LoVo (cell line): ENCODE results near the gene AGPAT1.
"Not testable (repeated sequence)": the region's sequence is repeated elsewhere in the genome, so short reads cannot be mapped to it uniquely, and the experiment has no call there.

Experiments
- DNase-seq: peaks from one replicate; pipeline ENCODE4 v3.0.0-alpha.2; 2016; ENCODE audit warnings: low spot score

The AGPAT1 gene, protein sequence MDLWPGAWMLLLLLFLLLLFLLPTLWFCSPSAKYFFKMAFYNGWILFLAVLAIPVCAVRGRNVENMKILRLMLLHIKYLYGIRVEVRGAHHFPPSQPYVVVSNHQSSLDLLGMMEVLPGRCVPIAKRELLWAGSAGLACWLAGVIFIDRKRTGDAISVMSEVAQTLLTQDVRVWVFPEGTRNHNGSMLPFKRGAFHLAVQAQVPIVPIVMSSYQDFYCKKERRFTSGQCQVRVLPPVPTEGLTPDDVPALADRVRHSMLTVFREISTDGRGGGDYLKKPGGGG

DNA sequence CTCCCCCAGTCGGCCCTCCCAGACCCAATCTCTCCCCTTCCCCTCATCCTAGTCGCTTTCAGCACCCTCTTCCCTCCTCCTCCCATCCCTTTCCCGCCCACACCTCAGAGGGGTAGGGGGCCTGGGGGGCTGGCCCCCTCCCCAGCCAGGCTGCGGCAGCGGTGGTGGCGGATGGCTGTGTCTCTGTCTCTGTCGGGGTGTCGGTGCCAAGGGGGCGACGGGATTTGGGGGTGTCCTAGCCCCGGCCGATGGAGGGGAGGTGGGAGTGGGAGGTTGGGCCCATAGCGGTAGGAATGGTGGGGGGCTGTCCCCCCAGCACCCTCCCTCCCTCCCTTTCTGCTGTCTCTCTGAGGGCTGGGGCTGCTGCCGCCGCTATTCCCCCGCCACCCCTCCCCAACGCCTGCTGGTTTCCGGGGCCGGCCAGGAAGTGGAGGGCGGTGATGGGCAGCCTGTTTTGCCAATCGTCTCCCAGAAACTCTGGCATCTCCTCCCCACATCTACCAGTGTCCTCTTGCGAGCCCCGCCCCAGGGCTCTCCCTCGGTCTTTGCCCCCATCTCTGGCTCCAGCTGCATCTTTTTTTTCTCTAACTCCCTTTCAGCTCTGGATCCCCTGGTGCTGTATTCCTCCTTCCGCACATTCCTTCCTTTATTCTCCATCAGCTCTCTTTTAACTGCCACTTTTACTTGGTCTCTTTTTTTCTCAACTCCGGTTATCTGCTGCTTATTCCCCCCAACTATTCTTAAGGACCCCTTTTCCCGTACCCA is at the start of gene AGPAT1:
Gene AGPAT1 (minus strand): TSS at position 374 of the 765 bp plus-strand sequence. CDS start 4,588 bp downstream, outside the sequence.
- peak; percentile 96 for DNase-seq

GRCh38 chr6:32224696-32225095 is 48.8 kb upstream of the AGPAT1 start:
- no peak for DNase-seq

DNA sequence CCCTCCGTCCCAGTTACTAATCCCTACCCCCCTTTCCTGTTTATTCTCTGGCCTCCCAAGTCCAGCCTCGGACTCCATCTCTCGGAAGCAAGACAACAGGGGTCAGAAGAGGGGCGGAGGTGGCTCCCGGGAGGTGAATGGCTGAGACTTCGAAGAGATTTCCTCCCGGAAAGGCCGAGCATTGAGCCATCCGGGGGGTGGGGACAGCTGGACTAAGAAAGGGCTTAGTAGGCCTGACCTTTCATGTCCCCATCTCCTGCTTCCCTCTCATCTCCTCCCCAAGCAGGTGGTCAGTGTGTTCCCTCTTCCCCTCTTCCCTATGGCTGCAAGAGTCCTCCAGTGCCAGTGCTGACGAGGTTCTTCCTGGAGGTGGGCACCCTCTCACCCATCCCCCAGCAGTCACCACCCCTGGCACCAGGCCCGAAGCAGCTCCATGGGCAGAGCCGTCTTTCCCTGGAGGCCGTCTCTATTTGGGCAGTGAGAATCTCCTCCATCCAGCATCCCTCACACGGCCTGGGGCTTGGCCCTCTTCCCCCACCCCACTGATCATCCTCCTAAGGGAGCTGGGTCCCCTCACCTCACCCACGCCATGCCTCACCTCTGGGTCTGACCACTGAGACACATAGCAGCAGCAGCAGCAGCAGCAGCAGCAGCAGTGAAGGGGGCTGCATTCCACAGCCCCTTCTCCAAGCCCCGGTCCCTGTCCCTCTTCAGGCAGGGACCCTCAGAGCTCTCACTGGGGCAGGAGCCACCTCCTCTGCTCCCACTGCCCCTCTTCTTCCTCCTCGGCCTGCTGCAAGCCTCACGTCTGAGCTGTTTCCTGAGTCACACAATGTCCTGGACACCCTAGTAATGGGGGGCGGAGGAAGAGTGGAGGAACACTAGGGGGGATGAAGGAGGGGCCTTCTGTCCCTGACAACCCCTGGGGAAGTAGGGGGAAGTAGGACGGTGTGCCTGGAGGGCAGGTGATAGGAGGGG is 47.7 kb upstream of the AGPAT1 start, which contains the start of gene NOTCH4:
Gene NOTCH4 (minus strand): TSS at position 810 of the 978 bp plus-strand sequence. CDS start 139 bp downstream, at position 671.
- no peak for DNase-seq

- no peak for DNase-seq
These were observed 46.7 kb upstream of the AGPAT1 start for GRCh38 chr6:32222333-32223230.

GRCh38 chr6:32220021-32220420 is 44.1 kb upstream of the AGPAT1 start:
- DNase-seq, result no peak

DNA sequence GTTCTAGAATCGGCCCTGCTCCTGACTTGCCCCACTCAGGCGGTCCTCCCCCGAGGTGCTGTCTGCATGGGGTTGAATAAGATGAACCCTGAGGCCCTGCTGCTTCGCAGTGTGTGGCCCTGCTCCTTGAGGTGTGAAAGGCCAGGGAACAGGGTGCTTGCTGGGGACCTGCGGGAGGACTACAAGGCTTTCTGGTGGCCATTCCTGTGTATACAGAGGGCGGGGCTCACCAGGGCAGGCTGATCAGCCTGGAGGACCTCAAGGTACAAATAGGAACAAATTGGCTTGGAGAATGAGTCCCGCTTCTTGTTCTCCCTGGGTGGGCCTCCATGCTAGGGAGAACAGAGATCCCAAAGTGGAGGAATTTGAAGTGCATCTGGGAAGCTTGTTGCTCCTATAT is 42.3 kb upstream of the AGPAT1 start:
- no peak for DNase-seq

- DNase-seq, result no peak
These were observed 41.1 kb upstream of the AGPAT1 start for GRCh38 chr6:32216998-32217397.

DNA sequence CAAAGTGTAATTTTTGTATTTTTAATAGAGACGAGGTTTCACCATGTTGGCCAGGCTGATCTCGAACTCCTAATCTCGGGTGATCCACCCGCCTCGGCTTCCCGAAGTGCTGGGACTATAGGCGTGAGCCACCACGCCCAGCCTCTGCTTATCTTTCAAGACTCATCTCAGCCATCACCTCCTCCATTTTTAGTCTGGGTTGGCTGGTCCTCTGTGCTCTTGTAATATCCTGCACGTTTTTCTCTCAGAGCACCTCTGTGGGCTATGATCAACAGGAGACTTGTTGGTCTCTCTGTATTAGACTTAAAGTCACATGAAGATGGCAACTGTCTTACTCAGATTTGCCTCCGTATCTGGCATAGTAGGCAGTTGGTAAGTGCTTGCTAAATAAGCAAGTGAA is 40.4 kb upstream of the AGPAT1 start:
- no peak for DNase-seq

GRCh38 chr6:32215617-32216016 is 39.7 kb upstream of the AGPAT1 start:
- DNase-seq, result no peak

DNA sequence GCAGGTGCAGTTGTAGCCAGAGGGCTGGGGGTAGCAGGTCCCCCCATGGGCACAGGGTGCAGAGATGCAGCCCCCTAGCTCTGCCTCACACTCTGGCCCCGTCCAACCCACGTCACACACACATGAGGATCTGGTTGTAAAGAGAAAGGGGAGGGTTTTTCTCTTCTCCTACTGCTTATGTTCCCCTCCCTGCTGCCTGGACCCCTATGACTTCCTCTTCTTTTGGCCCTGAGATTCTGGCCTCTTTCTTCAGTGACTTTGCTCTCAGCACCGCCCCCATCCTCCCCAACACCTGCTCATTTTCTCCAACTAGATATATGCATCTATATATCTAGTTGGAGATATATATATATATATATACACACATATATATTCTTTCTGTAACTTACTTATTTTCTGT is 38.2 kb upstream of the AGPAT1 start:
- no peak for DNase-seq

DNA sequence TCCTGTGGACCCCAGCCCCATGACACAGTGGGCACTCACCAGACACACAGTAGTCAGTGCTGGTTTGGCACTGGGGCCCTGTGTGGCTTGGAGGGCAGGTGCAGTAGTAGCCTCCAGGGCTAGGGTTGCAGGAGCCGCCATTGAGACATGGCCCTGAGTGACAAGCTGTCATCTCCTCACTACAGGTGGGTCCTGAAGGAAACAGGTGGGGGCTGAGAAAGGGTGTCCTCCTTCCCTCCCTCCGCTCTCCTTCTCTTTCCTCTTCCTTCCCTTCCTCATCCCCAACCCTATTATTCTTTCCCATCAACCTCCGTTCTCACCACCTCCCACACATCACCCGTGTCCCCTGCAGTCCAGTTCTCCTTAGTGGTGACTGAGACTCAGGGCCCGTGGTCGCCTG is 37.8 kb upstream of the AGPAT1 start:
- no peak for DNase-seq

DNA sequence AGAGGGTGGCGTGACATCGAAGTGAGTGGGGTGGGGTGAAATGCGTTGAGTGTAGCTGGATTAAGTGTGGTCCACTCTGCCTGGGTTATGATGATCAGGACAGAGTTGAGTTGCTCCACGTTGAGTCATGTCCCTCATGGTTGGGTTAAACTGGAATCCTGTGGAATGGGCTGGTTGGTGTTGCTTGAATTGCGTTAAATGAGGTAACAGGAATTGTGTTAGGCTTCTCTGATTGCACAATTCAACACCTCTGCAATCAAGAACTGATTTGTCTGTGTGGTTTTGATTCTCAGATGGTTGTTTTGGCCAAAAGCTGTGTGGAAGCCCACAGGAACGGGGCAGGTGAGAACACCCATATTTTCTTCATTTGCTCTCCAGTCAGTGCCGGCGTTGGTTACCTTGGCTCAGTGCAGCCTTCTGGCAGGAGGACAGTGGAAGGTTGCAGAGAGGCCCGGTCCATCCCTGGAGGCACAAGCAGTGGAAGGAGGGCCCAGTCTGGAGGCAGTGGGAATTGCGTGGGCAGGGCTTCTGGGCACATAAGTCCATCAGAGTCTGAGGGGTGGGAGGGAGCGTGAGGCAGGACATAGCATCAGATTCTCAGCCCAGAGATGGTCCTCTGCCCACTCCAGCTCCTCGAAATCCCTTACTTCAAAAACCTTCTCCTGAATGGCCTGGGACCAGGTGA is 36.3 kb upstream of the AGPAT1 start:
- no peak for DNase-seq

- not testable (repeated sequence) for DNase-seq
These were observed 35.5 kb upstream of the AGPAT1 start for GRCh38 chr6:32211432-32211831.

DNA sequence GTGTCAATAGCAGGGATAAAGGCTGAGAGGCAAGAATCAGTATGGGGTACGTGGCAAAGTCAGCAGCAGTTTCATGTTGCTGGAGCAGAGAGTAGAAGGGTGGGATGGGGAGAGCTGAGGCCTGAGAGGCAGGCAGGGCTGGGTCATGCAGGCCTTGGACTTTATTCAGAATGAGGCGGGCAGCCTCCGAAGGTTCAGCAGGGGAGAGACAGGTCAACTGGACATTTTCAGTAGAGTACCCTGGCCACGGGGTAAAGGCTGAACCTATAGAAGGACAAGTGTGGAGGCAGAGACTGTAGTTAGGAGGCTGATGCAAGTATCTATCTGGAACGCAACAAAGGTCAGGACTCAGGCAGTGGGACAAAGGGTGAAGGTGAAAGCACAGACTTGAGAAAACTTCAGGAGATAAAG is 34.3 kb upstream of the AGPAT1 start:
- DNase-seq, result no peak

GRCh38 chr6:32208996-32209395 is 33.1 kb upstream of the AGPAT1 start:
- DNase-seq, result no peak

DNA sequence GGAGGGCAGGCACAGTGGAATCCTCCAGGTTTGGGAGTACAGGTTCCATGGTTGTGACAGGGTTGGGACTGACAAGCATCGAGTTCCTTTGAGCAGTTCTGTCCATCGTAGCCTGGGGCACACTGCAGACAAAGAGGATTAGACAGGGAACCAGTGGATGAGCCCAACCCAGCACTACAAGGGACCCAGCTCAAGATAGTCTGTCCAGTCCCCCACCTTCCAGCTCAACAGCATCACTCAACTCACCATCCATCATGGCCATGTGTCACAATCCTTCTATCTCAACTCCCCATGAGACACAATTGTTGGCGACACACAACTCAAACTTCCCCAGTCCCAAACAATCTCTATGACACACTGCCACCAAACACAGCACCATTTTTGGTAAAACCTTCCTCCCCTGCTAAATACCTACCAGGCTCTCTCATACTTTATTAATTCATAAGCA is 28.4 kb upstream of the AGPAT1 start:
- DNase-seq, result no peak

- DNase-seq, result no peak
These were observed 27.8 kb upstream of the AGPAT1 start for GRCh38 chr6:32203426-32204267.

- DNase-seq, result no peak
These were observed 26.3 kb upstream of the AGPAT1 start for GRCh38 chr6:32202186-32202585.

DNA sequence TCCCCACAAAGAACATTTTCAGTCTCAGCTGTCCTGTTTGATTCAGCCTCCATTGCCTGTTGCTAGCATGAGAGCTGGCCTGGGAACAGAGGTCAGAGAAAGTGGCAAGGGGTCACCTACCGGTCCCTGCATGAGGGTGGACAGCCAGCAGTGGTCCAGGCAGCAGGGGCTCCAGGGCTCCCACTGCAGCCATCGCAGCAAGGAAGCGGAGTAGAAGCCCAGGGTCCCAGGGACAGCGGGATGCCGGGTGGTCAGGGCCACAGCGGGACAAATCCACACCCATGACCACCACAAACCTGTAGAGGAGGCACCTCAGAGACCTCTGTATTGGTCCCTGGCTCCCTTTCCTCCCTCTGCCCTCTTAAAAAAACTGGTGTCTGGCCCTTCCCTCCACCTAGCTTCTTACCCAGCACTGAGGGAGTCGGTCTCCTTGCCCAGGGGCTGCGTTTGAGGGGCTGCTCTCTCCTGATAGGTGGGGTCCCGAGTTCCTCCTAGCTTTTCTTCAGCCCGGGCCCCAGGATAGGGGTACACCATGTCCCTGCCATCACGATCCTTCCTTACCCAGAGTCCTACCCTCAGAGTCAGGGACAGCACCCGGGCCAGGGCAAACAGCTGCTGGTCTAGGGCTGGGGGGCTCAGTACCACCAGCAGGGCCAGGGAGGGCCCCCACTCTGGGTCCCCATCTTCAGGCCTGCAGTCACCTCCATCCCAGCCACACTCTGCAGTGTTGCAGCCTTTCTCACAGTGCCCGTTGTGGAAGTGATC is 25.0 kb upstream of the AGPAT1 start:
- DNase-seq, result no peak
